GM12878 (cell line): Measurements from ENCODE around the gene FERMT2.

Source experiments
- CTCF ChIP-seq, 3 experiments: IDR thresholded peaks in 2 of 3; conservative IDR thresholded peaks in 1 of 3; 2 replicates each; pipeline ENCODE4 v1.5.1; 2011; ENCODE audit warnings: low read depth in 3 of 3, low read length in 3 of 3, mild to moderate bottlenecking in 3 of 3, control low read depth in 2 of 3, moderate library complexity in 2 of 3, inconsistent platforms in 1 of 3, mixed read lengths in 1 of 3; ENCODE audit not compliant: control insufficient read depth in 2 of 3, insufficient read depth in 1 of 3; ENCODE audit errors: extremely low read depth in 1 of 3
- EZH2 ChIP-seq: IDR thresholded peaks from 2 replicates; pipeline ENCODE4 v1.6.1; 2012; ENCODE audit warnings: low read depth, mild to moderate bottlenecking, control low read depth, inconsistent platforms, low read length, borderline replicate concordance; ENCODE audit not compliant: control insufficient read depth
- GABPA ChIP-seq: IDR thresholded peaks from 2 replicates; pipeline ENCODE4 v1.6.1; 2014; ENCODE audit warnings: antibody characterized with exemption, low read depth, mild to moderate bottlenecking, inconsistent platforms
- HSF1 ChIP-seq: fragments of 150-350 bp; IDR thresholded peaks from 2 replicates; pipeline ENCODE4 v1.6.1; 2014; ENCODE audit warnings: mild to moderate bottlenecking, low read depth, low read length
- IRF3 ChIP-seq: fragments of 450-650 bp; IDR thresholded peaks from 2 replicates; pipeline ENCODE4 v1.6.1; 2014; ENCODE audit warnings: mild to moderate bottlenecking
- JUNB ChIP-seq: IDR thresholded peaks from 2 replicates; pipeline ENCODE4 v1.6.1; 2016; ENCODE audit warnings: antibody characterized with exemption, mild to moderate bottlenecking
- JUND ChIP-seq: IDR thresholded peaks from 2 replicates; pipeline ENCODE4 v1.6.1; 2012; ENCODE audit warnings: low read depth, mild to moderate bottlenecking, low read length, improper control_type of control experiment, moderate library complexity
- LARP7 ChIP-seq: fragments of 450-650 bp; IDR thresholded peaks from 2 replicates; pipeline ENCODE4 v1.6.1; 2017; ENCODE audit warnings: mild to moderate bottlenecking
- NFIC ChIP-seq: IDR thresholded peaks from 2 replicates; pipeline ENCODE4 v1.6.1; 2012; ENCODE audit warnings: low read depth, mild to moderate bottlenecking, inconsistent platforms, low read length, moderate library complexity
- POLR2AphosphoS5 ChIP-seq: IDR thresholded peaks from 2 replicates; pipeline ENCODE4 v1.6.1; 2011; ENCODE audit warnings: mild to moderate bottlenecking, low read length, inconsistent platforms
- SIX5 ChIP-seq: IDR thresholded peaks from 2 replicates; pipeline ENCODE4 v1.6.1; 2011; ENCODE audit warnings: mild to moderate bottlenecking, low read depth, low read length, moderate library complexity; ENCODE audit not compliant: severe bottlenecking
- SMARCA5 ChIP-seq: fragments of 450-650 bp; IDR thresholded peaks from 2 replicates; pipeline ENCODE4 v1.6.1; 2017; ENCODE audit warnings: mild to moderate bottlenecking
- SMC3 ChIP-seq: IDR thresholded peaks from 2 replicates; pipeline ENCODE4 v1.6.1; 2011; ENCODE audit warnings: low read length, improper control_type of control experiment, borderline replicate concordance
- ZNF207 ChIP-seq: fragments of 450-650 bp; IDR thresholded peaks from 2 replicates; pipeline ENCODE4 v1.6.1; 2014; ENCODE audit warnings: antibody characterized with exemption, mild to moderate bottlenecking, borderline replicate concordance

- TF ChIP-seq CTCF (IDR thresholded peaks at IDR 0.05 in 2 of 3, conservative IDR thresholded peaks at IDR 0.05 in 1 of 3; ENCODE audit: control insufficient read depth in 2 of 3, extremely low read depth in 1 of 3, insufficient read depth in 1 of 3, low read depth in 3 of 3, low read length in 3 of 3) (no peak), ZNF207 (no peak), GABPA (no peak), POLR2AphosphoS5 (no peak), HSF1 (no peak), JUND (no peak), IRF3 (no peak), SMARCA5 (no peak), SMC3 (no peak), SIX5 (no peak), NFIC (no peak), JUNB (no peak), EZH2 (no peak), LARP7 (no peak)
Measured at GRCh38 chr14:52987514-52987913, 36.7 kb upstream of the FERMT2 start.
